Neural progenitor cell (in vitro differentiated cells): Measurements from ENCODE around the gene TPSAB1.
"Not testable (repeated sequence)": the region's sequence is repeated elsewhere in the genome, so short reads cannot be mapped to it uniquely, and the experiment has no call there.

Experiments used
- CTCF ChIP-seq: fragments of 200-600 bp; sonication (generic); IDR thresholded peaks from 2 replicates; pipeline ENCODE4 v1.5.1; 2017; ENCODE audit warnings: antibody characterized with exemption, mild to moderate bottlenecking
- EZH2phosphoT487 ChIP-seq: fragments of 200-600 bp; sonication (generic); IDR thresholded peaks from 2 replicates; pipeline ENCODE4 v1.6.1; 2017; ENCODE audit warnings: antibody characterized with exemption

GRCh38 chr16:1230084-1230470 lies 10.4 kb upstream of the TPSAB1 start, which contains the start of gene TPSB2:
- not testable (repeated sequence) for TF ChIP-seq EZH2phosphoT487, CTCF
